Measurements from ENCODE around the gene RIPOR2.
"Not testable (repeated sequence)": the region's sequence is repeated elsewhere in the genome, so short reads cannot be mapped to it uniquely, and the experiment has no call there.

Gene RIPOR2

DNA sequence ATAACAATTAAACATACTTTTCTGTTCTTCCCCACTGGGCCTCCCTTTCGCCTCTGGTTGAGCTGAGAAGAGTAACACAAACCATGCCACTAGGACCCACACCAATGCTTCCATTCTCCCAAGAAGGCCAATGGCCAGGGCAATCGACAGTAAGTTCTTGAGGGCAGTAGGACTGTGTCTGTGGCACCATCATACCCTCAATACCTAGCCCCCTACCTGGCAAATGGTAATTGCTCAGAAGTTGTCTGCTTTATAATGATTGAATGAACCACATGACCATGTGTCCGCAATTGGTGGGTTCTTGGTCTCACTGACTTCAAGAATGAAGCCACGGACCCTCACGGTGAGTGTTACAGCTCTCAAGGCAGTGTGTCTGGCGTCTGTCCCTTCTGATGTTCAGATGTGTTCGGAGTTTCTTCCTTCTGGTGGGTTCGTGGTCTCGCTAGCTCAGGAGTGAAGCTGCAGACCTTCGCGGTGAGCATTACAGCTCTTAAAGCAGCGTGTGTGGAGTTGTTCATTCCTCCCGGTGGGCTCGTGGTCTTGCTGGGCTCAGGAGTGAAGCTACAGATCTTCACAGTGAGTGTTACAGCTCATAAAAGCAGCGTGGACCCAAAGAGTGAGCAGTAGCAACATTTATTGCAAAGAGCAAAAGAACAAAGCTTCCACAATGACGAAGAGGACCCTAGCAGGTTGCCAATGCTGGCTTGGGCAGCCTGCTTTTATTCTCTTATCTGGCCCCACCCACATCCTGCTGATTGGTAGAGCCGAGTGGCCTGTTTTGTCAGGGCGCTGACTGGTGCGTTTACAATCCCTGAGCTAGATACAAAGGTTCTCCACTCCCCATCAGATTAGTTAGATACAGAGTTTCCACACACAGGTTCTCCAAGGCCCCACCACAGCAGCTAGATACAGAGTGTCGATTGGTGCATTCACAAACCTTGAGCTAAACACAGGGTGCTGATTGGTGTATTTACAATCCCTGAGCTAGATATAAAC is 170.6 kb downstream of the RIPOR2 start:
- DNase-seq (ENCODE audit: low read depth in 3 of 3) = not testable (repeated sequence)

DNA sequence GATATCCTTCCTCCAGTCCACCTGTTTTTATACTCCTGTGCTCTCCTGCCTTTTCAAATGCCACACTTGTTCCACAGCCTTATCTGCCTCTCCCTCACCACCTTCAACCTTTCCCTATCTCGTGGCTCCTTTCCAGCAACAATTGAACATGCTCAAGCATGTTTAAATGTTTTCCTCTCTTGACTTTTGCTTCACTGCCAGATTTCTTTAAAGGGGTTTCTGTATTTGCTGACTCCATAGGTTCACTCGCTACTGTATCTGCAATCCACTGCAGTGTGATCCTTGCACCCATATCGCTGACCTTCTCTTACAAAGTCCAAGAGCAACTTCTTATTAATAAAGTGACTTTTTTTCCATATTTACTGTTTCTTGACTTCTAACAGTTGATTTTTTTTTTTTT is 172.2 kb downstream of the RIPOR2 start:
- DNase-seq (ENCODE audit: low read depth in 3 of 3) = no peak

DNA sequence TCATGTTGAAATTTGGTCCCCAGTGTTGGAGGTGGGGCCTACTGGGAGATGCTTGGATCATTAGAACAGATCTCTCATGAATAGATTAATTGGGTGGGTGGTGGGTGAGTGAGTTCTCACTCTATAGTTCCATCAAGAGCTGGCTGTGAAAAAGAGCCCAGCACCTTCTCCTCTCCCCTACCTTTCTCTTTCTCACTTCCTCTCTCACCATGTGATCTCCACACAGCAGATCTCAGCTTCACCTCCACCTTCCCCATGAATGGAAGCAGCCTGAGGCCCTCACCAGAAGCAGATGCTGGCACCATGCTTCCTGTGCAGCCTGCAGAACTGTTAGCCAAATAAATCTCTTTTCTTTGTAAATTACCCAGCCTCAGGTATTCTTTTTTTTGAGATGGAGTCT is 173.9 kb downstream of the RIPOR2 start:
- DNase-seq (ENCODE audit: low read depth in 3 of 3) = no peak

DNA sequence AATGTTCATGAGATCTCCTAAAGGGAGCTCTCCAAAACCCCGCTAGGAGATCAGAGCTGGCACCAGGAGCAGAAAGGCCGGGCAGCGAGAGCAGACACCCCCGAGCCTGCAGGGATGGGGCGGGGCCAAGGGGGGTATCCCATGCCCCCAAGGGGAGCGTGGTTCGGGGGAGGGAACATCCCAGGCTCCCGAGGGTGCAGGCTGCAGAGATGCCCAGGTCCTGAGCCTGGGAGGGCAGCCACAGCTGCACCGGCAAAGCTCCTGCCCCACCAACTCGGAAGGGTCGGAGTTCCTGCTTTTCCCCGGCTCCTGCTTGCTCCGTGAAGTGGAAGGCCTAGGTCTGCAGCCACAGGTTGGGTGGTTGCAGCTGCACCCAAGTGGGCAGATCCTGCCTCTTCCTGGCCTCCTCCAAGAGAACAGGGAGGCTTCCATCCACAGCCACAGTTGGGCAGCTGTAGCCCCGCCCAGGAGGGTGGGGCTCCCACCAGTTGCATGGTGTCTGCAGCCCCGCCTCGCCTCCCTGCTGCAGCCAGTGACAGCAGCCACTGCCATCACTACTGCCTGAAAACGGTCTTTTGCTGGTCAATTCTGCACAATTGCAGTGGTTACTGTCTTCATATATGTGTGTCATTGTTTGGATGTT is 174.4 kb downstream of the RIPOR2 start:
- peak in 1 of 3 experiments; percentile 7 for DNase-seq (ENCODE audit: low read depth in 3 of 3)

DNA sequence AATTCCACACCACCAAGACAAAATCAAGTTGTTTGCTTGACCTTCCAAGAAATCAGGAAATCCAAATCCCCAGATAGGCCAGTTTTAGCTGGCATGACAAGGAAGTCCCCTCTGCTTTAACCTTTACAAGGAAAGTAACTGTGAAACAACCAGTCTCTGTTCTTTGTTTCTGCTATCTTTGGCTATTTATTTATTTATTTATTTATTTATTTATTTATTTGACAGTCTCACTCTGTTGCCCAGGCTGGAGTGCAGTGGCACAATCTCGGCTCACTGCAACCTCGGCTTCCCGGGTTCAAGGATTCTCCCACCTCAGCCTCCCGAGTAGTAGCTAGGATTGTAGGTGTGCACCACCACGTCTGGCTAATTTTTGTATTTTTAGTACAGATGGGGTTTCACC is 175.6 kb downstream of the RIPOR2 start:
- DNase-seq (ENCODE audit: low read depth in 3 of 3) = no peak

DNA sequence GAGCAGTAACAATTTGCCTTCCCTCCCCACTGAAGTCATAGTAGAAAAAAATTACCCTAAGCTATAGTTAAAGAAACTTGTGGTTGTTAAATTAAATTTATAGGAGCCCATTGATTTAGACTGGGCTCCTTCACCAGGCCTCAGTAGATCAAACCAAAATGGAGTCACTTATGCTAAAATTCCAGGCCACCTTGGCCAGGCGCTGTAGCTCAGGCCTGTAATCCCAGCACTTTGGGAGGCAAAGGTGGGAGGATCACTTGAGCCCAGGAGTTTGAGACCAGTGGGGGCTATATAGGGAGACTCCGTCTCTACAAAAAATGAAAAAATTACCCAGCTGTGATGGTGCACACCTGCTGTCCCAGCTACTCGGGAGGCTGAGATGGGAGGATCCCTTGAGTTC is 176.0 kb downstream of the RIPOR2 start:
- no peak for DNase-seq (ENCODE audit: low read depth in 3 of 3)

DNA sequence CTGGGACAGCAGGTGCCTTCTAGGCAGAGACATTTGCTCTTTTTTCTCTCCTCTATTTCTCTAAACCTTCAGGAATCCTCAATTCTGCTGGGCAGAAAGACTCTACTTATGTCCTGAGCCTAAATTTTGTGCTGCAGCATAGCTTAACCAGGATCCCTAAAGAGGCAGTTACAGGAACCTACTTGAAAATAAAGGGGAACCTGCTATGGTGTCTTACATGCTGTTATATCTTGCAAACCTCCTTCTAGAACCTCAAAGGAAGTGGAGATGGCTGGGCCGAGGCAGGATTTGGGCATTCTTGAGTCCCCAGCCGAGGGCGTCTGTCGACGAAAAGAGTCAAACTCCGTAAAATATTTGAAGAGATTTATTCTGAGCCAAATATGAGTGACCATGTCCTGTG is 178.1 kb downstream of the RIPOR2 start:
- DNase-seq (ENCODE audit: low read depth in 3 of 3) = no peak

DNA sequence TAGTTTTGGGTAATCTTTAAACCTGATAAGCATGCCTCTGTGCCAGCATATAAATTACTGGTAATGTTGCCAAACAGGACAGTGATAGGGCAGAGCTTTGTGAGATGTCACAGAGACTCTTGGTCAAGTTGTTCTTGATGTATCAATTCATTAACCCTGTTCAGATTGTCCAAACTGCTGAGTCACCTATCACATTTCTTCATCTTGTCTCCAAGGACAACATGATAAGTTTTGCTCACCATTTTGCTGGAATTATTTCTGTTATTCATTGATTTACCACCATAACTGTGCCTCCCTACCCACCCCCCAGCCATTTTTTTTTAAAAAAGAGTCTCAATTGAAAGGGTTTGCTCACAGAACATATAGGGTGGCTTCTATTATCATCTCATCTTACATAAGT is 180.5 kb downstream of the RIPOR2 start:
- no peak for DNase-seq (ENCODE audit: low read depth in 3 of 3)

DNA sequence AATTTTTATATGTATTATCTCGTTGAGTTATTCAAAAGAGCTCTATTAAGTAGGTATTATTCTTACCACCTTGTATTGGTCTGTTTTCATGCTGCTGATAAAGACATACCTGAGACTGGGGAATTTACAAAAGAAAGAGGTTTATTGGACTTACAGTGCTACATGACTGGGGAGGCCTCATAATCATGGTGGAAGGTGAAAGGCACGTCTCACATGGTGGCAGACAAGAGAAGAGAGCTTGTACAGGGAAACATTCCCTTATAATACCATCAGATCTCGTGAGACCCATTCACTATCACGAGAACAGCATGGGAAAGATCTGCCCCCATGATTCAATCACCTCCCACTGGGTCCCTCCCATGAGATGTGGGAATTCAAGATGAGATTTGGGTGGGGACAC is 181.4 kb downstream of the RIPOR2 start:
- DNase-seq (ENCODE audit: low read depth in 3 of 3) = not testable (repeated sequence)

Measured in stimulated activated CD4-positive, alpha-beta T cell treated with anti-CD3 and anti-CD28 coated beads, TNF-alpha, amount 100 ng/mL, for 24 hours (primary cell).